Islet of Langerhans (tissue), 1 donor: ENCODE measurements around the gene ELL2.

Source experiments
- FAIRE-seq: peaks from one replicate; lab custom pipeline; 2011; peaks lifted over from hg19 to GRCh38; lab: Jason Lieb, UNC

ELL2 gene

GRCh38 chr5:95956021-95956899, 5.4 kb downstream of the ELL2 start:
- no peak for FAIRE-seq

- no peak for FAIRE-seq
These were observed 6.9 kb downstream of the ELL2 start for GRCh38 chr5:95954716-95955115.

GRCh38 chr5:95953021-95953702, 8.5 kb downstream of the ELL2 start:
- FAIRE-seq, result no peak

- FAIRE-seq, result no peak
These were observed 9.7 kb downstream of the ELL2 start for GRCh38 chr5:95951916-95952315.

- FAIRE-seq, result no peak
These were observed 11.8 kb downstream of the ELL2 start for GRCh38 chr5:95949810-95950209.

GRCh38 chr5:95948631-95949030, 13.0 kb downstream of the ELL2 start:
- no peak for FAIRE-seq

GRCh38 chr5:95946451-95946850, 15.2 kb downstream of the ELL2 start:
- FAIRE-seq, result no peak

GRCh38 chr5:95942968-95943367, 18.7 kb downstream of the ELL2 start:
- no peak for FAIRE-seq

- no peak for FAIRE-seq
These were observed 19.2 kb downstream of the ELL2 start for GRCh38 chr5:95942414-95942813.

GRCh38 chr5:95941756-95942155, 19.9 kb downstream of the ELL2 start:
- FAIRE-seq, result peak; percentile 65

- no peak for FAIRE-seq
These were observed 20.6 kb downstream of the ELL2 start for GRCh38 chr5:95940758-95941682.

- FAIRE-seq, result peak; percentile 30
These were observed 22.2 kb downstream of the ELL2 start for GRCh38 chr5:95939465-95939864.

- no peak for FAIRE-seq
These were observed 22.9 kb downstream of the ELL2 start for GRCh38 chr5:95938766-95939165.

GRCh38 chr5:95938347-95938746, 23.3 kb downstream of the ELL2 start:
- FAIRE-seq, result no peak

GRCh38 chr5:95937607-95938152, 24.0 kb downstream of the ELL2 start:
- no peak for FAIRE-seq

GRCh38 chr5:95936812-95937397, 24.7 kb downstream of the ELL2 start:
- no peak for FAIRE-seq

- no peak for FAIRE-seq
These were observed 26.0 kb downstream of the ELL2 start for GRCh38 chr5:95935553-95936100.

GRCh38 chr5:95934207-95934804, 27.3 kb downstream of the ELL2 start:
- FAIRE-seq, result no peak

- FAIRE-seq, result no peak
These were observed 28.7 kb downstream of the ELL2 start for GRCh38 chr5:95932941-95933340.

GRCh38 chr5:95931079-95931833, 30.4 kb downstream of the ELL2 start:
- FAIRE-seq, result no peak
